Neural progenitor cell (in vitro differentiated cells): ENCODE results near the gene TOMM40. TPM values are rescaled to one million over a fixed set of nuclear protein-coding genes. Genes with fewer than 3 reads are reported as not detected.

ENCODE experiments used
- DNase-seq: peaks from one replicate; pipeline ENCODE4 v3.0.0-alpha.2; 2016; ENCODE audit warnings: low spot score
- H2AFZ ChIP-seq: fragments of 200-600 bp; sonication (generic); replicated peaks from 2 replicates; pipeline ENCODE4 v1.6.1; 2016; ENCODE audit warnings: antibody characterized with exemption
- H3F3A ChIP-seq: fragments of 200-600 bp; sonication (generic); 2 replicates; pipeline ENCODE4 v1.6.1; 2016; ENCODE audit warnings: antibody characterized with exemption, low read depth
- H3K27ac ChIP-seq: fragments of 200-600 bp; sonication (generic); 2 replicates; pipeline ENCODE4 v1.5.1; 2016; ENCODE audit warnings: mild to moderate bottlenecking
- H3K27me3 ChIP-seq: fragments of 200-600 bp; sonication (generic); 2 replicates; pipeline ENCODE4 v1.6.1; 2016; ENCODE audit warnings: mild to moderate bottlenecking, moderate library complexity
- H3K36me3 ChIP-seq: fragments of 200-600 bp; sonication (generic); 2 replicates; pipeline ENCODE4 v1.5.1; 2016
- H3K4me1 ChIP-seq: fragments of 200-600 bp; sonication (generic); 2 replicates; pipeline ENCODE4 v1.6.1; 2016; ENCODE audit warnings: mixed run types
- H3K4me2 ChIP-seq: fragments of 200-600 bp; sonication (generic); 2 replicates; pipeline ENCODE4 v1.6.1; 2016
- H3K4me3 ChIP-seq: fragments of 200-600 bp; sonication (generic); 2 replicates; pipeline ENCODE4 v1.5.1; 2016
- H3K79me2 ChIP-seq: fragments of 200-600 bp; sonication (generic); 2 replicates; pipeline ENCODE4 v1.6.1; 2016; ENCODE audit warnings: low read depth
- H3K9ac ChIP-seq: fragments of 200-600 bp; sonication (generic); 2 replicates; pipeline ENCODE4 v1.6.1; 2016
- H3K9me3 ChIP-seq: fragments of 200-600 bp; sonication (generic); 2 replicates; pipeline ENCODE4 v1.5.1; 2016; ENCODE audit warnings: low read depth
- H4K20me1 ChIP-seq: fragments of 200-600 bp; sonication (generic); 2 replicates; pipeline ENCODE4 v1.6.1; 2016; ENCODE audit warnings: low read depth
- H3K27ac Mint-ChIP-seq: 3 replicates; pipeline ENCODE4 v1.8.0; 2021; ENCODE audit warnings: mixed read lengths
- H3K27me3 Mint-ChIP-seq: 2 replicates; pipeline ENCODE4 v1.8.0; 2022; ENCODE audit warnings: low read depth, mild to moderate bottlenecking, inconsistent platforms, moderate library complexity, mixed read lengths; ENCODE audit not compliant: insufficient read depth
- H3K36me3 Mint-ChIP-seq: 3 replicates; pipeline ENCODE4 v1.8.0; 2021; ENCODE audit warnings: mixed read lengths
- H3K4me1 Mint-ChIP-seq: 3 replicates; pipeline ENCODE4 v1.8.0; 2021; ENCODE audit warnings: mixed read lengths
- H3K4me3 Mint-ChIP-seq: 3 replicates; pipeline ENCODE4 v1.8.0; 2021; ENCODE audit warnings: mild to moderate bottlenecking, moderate library complexity, mixed read lengths
- H3K9me3 Mint-ChIP-seq: 3 replicates; pipeline ENCODE4 v1.8.0; 2020; ENCODE audit warnings: mixed read lengths
- EZH2 ChIP-seq: fragments of 200-600 bp; sonication (generic); IDR thresholded peaks from 2 replicates; pipeline ENCODE4 v1.6.1; 2017; ENCODE audit warnings: antibody characterized with exemption, mild to moderate bottlenecking, moderate library complexity
- EZH2phosphoT487 ChIP-seq: fragments of 200-600 bp; sonication (generic); IDR thresholded peaks from 2 replicates; pipeline ENCODE4 v1.6.1; 2017; ENCODE audit warnings: antibody characterized with exemption
- total RNA-seq: library from RNA; depleted of rRNA; stranded (reverse); fragments of >200 nt; gene quantifications from 2 replicates; pipeline ENCODE4 v1.2.3, GENCODE V29; 2015; ENCODE audit warnings: low replicate concordance
- TF ChIP-seq, protein P1 (sequence below): fragments of 200-600 bp; sonication (generic); IDR thresholded peaks from 2 replicates; pipeline ENCODE4 v1.5.1; 2017; ENCODE audit warnings: antibody characterized with exemption, mild to moderate bottlenecking

The TOMM40 gene
- total RNA-seq, 1 donor from 2014 or later = 30.1 TPM

DNA sequence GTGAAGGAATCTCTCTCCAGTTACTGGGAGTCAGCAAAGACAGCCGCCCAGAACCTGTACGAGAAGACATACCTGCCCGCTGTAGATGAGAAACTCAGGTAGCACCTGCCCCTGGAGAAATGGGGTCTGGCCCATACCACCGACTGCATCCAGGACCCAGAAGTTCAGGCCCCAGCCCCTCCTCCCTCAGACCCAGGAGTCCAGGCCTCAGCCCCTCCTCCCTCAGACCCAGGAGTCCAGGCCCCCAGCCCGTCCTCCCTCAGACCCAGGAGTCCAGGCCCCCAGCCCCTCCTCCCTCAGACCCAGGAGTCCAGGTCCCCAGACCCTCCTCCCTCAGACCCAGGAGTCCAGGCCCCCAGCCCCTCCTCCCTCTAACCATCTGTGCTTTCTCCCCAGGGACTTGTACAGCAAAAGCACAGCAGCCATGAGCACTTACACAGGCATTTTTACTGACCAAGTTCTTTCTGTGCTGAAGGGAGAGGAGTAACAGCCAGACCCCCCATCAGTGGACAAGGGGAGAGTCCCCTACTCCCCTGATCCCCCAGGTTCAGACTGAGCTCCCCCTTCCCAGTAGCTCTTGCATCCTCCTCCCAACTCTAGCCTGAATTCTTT is 57.8 kb downstream of the TOMM40 start:
- no peaks in the 10 kb centered on the region for H3K36me3 ChIP-seq
- H3K4me1 ChIP-seq = no peaks in the 10 kb centered on the region
- no peak overlapping the region for H3K9ac ChIP-seq
- H3K27me3 Mint-ChIP-seq = no peaks in the 10 kb centered on the region
- H4K20me1 ChIP-seq = no peaks in the 10 kb centered on the region
- H3F3A ChIP-seq = peaks cover 11% of the 10 kb centered on the region
- H3K27ac ChIP-seq = no peak overlapping the region
- H3K79me2 ChIP-seq = peaks cover 5% of the 10 kb centered on the region
- H3K27me3 ChIP-seq = no peaks in the 10 kb centered on the region
- peak overlapping the region; percentile 69 for H3K27ac Mint-ChIP-seq
- TF ChIP-seq EZH2phosphoT487 (no peak), EZH2 (no peak)
- TF ChIP-seq, protein P1, sequence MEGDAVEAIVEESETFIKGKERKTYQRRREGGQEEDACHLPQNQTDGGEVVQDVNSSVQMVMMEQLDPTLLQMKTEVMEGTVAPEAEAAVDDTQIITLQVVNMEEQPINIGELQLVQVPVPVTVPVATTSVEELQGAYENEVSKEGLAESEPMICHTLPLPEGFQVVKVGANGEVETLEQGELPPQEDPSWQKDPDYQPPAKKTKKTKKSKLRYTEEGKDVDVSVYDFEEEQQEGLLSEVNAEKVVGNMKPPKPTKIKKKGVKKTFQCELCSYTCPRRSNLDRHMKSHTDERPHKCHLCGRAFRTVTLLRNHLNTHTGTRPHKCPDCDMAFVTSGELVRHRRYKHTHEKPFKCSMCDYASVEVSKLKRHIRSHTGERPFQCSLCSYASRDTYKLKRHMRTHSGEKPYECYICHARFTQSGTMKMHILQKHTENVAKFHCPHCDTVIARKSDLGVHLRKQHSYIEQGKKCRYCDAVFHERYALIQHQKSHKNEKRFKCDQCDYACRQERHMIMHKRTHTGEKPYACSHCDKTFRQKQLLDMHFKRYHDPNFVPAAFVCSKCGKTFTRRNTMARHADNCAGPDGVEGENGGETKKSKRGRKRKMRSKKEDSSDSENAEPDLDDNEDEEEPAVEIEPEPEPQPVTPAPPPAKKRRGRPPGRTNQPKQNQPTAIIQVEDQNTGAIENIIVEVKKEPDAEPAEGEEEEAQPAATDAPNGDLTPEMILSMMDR = no peak
- DNase-seq = no peak
- H3K4me2 ChIP-seq = no peak overlapping the region
- no peak overlapping the region for H3K4me3 Mint-ChIP-seq
- H3K9me3 Mint-ChIP-seq = no peaks in the 10 kb centered on the region
- H3K9me3 ChIP-seq = no peaks in the 10 kb centered on the region
- H3K36me3 Mint-ChIP-seq = peaks cover 1% of the 10 kb centered on the region
- no peak overlapping the region for H3K4me3 ChIP-seq
- H3K4me1 Mint-ChIP-seq = peaks cover 7% of the 10 kb centered on the region
- no peak overlapping the region for H2AFZ ChIP-seq

DNA sequence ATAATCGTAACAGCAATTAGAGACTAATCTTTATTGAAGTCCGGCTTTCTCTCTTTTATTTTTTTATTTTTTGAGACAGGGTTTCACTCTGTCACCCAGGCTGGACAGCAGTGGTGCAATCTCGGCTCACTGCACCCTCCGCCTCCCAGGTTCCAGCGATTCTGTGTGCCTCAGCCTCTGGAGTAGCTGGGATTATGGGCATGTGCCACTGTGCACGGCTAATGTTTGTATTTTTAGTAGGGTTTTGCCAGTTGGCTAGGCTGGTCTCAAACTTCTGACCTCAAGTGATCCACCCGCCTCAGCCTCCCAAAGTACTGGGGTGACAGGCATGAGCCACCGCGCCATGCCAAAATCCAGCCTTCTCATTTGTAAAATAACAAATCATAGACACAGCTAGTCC is 58.5 kb downstream of the TOMM40 start:
- H3K9me3 ChIP-seq = no peaks in the 10 kb centered on the region
- Mint-ChIP-seq H3K27ac (no peak overlapping the region), H3K9me3 (no peaks in the 10 kb centered on the region), H3K4me3 (no peak overlapping the region), H3K36me3 (peaks cover 1% of the 10 kb centered on the region), H3K4me1 (peaks cover 8% of the 10 kb centered on the region), H3K27me3 (peaks cover 2% of the 10 kb centered on the region)
- H4K20me1 ChIP-seq = no peaks in the 10 kb centered on the region
- no peak overlapping the region for H3K27ac ChIP-seq
- H3K79me2 ChIP-seq = peaks cover 5% of the 10 kb centered on the region
- H3K4me1 ChIP-seq = no peaks in the 10 kb centered on the region
- peaks cover 16% of the 10 kb centered on the region for H3F3A ChIP-seq
- H3K36me3 ChIP-seq = no peaks in the 10 kb centered on the region
- DNase-seq = no peak
- H3K4me3 ChIP-seq = no peak overlapping the region
- TF ChIP-seq, protein P1 = no peak
- TF ChIP-seq EZH2phosphoT487 (no peak), EZH2 (no peak)
- H3K4me2 ChIP-seq = no peak overlapping the region
- no peak overlapping the region for H2AFZ ChIP-seq
- H3K9ac ChIP-seq = no peak overlapping the region
- H3K27me3 ChIP-seq = no peaks in the 10 kb centered on the region

DNA sequence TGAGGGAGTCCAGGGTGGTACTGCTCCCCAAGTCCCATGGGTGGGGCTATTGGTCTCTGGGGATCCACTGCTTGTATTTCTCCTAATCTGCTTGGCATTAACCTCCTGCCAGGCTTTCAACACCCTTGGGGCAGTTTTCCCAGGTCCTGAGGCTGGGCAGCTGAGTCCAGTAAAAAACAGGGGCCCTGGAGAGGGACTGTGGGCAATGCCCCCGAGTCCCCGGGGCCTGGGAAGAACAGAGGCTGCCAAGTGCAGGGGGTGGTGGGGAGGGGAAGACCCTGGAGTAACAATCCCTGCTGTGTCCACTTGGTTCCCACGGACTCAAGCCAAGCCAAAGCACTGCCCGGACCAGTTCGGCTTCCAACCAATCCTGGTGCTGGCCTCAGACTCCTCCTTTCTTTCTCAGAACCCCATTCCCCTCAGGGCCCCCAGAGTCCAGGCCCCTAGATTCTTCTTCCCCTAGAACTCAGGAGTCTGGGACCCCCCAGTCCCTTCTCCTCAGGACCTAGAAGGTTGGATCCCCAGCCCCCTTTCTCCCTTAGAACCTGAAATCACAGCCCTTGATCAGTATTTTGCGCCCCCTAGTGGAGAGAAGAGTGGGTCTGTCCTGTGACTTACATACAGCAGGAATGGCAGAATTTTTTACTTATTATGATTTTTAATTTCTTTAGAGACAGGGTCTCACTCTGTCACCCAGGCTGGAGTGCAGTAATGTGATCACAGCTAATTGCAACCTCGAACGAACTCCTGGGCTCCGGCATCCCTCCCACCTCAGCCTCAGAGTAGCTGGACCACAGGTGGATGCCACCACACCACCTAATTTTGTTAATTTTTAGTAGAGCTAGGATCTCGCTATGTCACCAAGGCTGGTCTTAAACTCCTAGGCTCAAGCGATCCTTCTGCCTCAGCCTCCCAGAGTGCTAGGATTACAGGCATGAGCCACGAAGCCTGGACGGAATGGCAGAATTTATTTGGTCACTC is 60.4 kb downstream of the TOMM40 start:
- H3K36me3 Mint-ChIP-seq = peaks cover 1% of the 10 kb centered on the region
- no peaks in the 10 kb centered on the region for H3K9me3 Mint-ChIP-seq
- peaks cover 18% of the 10 kb centered on the region for H3K79me2 ChIP-seq
- no peak overlapping the region for H3K9ac ChIP-seq
- H3K27ac ChIP-seq = no peak overlapping the region
- H3K4me3 ChIP-seq = no peak overlapping the region
- H3K4me3 Mint-ChIP-seq = no peak overlapping the region
- peaks cover 20% of the 10 kb centered on the region for H3F3A ChIP-seq
- no peaks in the 10 kb centered on the region for H3K9me3 ChIP-seq
- H3K27me3 Mint-ChIP-seq = peaks cover 7% of the 10 kb centered on the region
- H4K20me1 ChIP-seq = peaks cover 12% of the 10 kb centered on the region
- H3K4me1 Mint-ChIP-seq = peaks cover 23% of the 10 kb centered on the region
- TF ChIP-seq, protein P1 = peak; percentile 99
- no peak for TF ChIP-seq EZH2
- no peak overlapping the region for H2AFZ ChIP-seq
- H3K27ac Mint-ChIP-seq = no peak overlapping the region
- peak; percentile 92 for DNase-seq
- no peak overlapping the region for H3K4me2 ChIP-seq
- peaks cover 7% of the 10 kb centered on the region for H3K4me1 ChIP-seq
- no peaks in the 10 kb centered on the region for H3K27me3 ChIP-seq
- H3K36me3 ChIP-seq = no peaks in the 10 kb centered on the region

Other genes starting within 250 kb of the TOMM40 start
- 4.4 and 10.8 TPM in 2 replicates for gene PVR, start 247.3 kb upstream of the TOMM40 start, total RNA-seq
- 0.09 and 0.59 TPM in 2 replicates for gene CEACAM19, start 219.8 kb upstream of the TOMM40 start, total RNA-seq
- gene CEACAM16, start 192.1 kb upstream of the TOMM40 start, total RNA-seq = not detected in 2 replicates
- gene BCL3, start 142.5 kb upstream of the TOMM40 start, total RNA-seq = not detected in 2 replicates
- 1.4 and 1.5 TPM in 2 replicates for gene CBLC, start 113.4 kb upstream of the TOMM40 start, total RNA-seq
- gene BCAM, start 82.2 kb upstream of the TOMM40 start, total RNA-seq = 7.1 and 16.9 TPM in 2 replicates
- 54.2 and 210 TPM in 2 replicates for gene NECTIN2, start 45.0 kb upstream of the TOMM40 start, total RNA-seq
- gene APOE, start 14.5 kb downstream of the TOMM40 start, total RNA-seq = 195 and 530 TPM in 2 replicates
- gene APOC1, start 23.4 kb downstream of the TOMM40 start, total RNA-seq = 16.1 and 17.6 TPM in 2 replicates
- not detected in 2 replicates for gene APOC4, start 51.0 kb downstream of the TOMM40 start, total RNA-seq
- not detected in 2 replicates for gene APOC2, start 54.8 kb downstream of the TOMM40 start, total RNA-seq
- 12.1 and 27.9 TPM in 2 replicates for gene CLPTM1, start 64.1 kb downstream of the TOMM40 start, total RNA-seq
- 0.43 and 5.9 TPM in 2 replicates for gene RELB, start 110.2 kb downstream of the TOMM40 start, total RNA-seq
- gene CLASRP, start 147.8 kb downstream of the TOMM40 start, total RNA-seq = 57.0 and 97.1 TPM in 2 replicates
- gene ZNF296, start 185.2 kb downstream of the TOMM40 start, total RNA-seq = 0.53 TPM in 1 of 2 replicates, not detected in the other
- 7.3 and 32.6 TPM in 2 replicates for gene GEMIN7, start 188.0 kb downstream of the TOMM40 start, total RNA-seq
- gene PPP1R37, start 201.9 kb downstream of the TOMM40 start, total RNA-seq = 8.1 and 34.1 TPM in 2 replicates